ENCODE data around the gene DDX60. TPM values are rescaled to one million over a fixed set of nuclear protein-coding genes. Genes with fewer than 3 reads are reported as not detected.

Gene DDX60
- total RNA-seq, 2 donors from 2014 or later = 12.3 to 15.2 TPM

- no peak overlapping the region for H3K4me3 Mint-ChIP-seq
- H3K4me1 Mint-ChIP-seq (ENCODE audit: low read depth in 2 of 2) = no peaks in the 10 kb centered on the region
- H3K27ac Mint-ChIP-seq = no peak overlapping the region
- H3K27me3 Mint-ChIP-seq = no peaks in the 10 kb centered on the region
- no peak for ATAC-seq
- H3K36me3 Mint-ChIP-seq = peaks cover 31% of the 10 kb centered on the region
- DNase-seq (ENCODE audit: low spot score) = no peak
- no peaks in the 10 kb centered on the region for H3K9me3 Mint-ChIP-seq
Observed at GRCh38 chr4:168274871-168275270, 43.7 kb downstream of the DDX60 start.

GRCh38 chr4:168273838-168274237 lies 44.7 kb downstream of the DDX60 start:
- H3K27me3 Mint-ChIP-seq = no peaks in the 10 kb centered on the region
- ATAC-seq = no peak
- H3K27ac Mint-ChIP-seq = no peak overlapping the region
- no peaks in the 10 kb centered on the region for H3K4me1 Mint-ChIP-seq (ENCODE audit: low read depth in 2 of 2)
- peaks cover 36% of the 10 kb centered on the region for H3K36me3 Mint-ChIP-seq
- no peak overlapping the region for H3K4me3 Mint-ChIP-seq
- H3K9me3 Mint-ChIP-seq = no peaks in the 10 kb centered on the region
- DNase-seq (ENCODE audit: low spot score) = no peak

- no peak overlapping the region for H3K27ac Mint-ChIP-seq
Observed at GRCh38 chr4:168272488-168272887, 46.1 kb downstream of the DDX60 start.

GRCh38 chr4:168269896-168270295 lies 48.7 kb downstream of the DDX60 start:
- Mint-ChIP-seq H3K4me3 (no peak overlapping the region), H3K9me3 (no peaks in the 10 kb centered on the region), H3K36me3 (peaks cover 27% of the 10 kb centered on the region), H3K4me1 (ENCODE audit: low read depth in 2 of 2) (no peaks in the 10 kb centered on the region), H3K27ac (no peak overlapping the region), H3K27me3 (no peaks in the 10 kb centered on the region)
- DNase-seq (ENCODE audit: low spot score) = no peak
- ATAC-seq = no peak

More at GRCh38 chr4:168272488-168272887, 46.1 kb downstream of the DDX60 start:
- H3K36me3 Mint-ChIP-seq = peaks cover 29% of the 10 kb centered on the region
- H3K27me3 Mint-ChIP-seq = no peaks in the 10 kb centered on the region
- H3K4me3 Mint-ChIP-seq = no peak overlapping the region
- H3K9me3 Mint-ChIP-seq = no peaks in the 10 kb centered on the region
- DNase-seq (ENCODE audit: low spot score) (no peak), ATAC-seq (no peak)
- no peaks in the 10 kb centered on the region for H3K4me1 Mint-ChIP-seq (ENCODE audit: low read depth in 2 of 2)

GRCh38 chr4:168265327-168265726 lies 53.2 kb downstream of the DDX60 start:
- Mint-ChIP-seq H3K27ac (no peak overlapping the region), H3K4me1 (ENCODE audit: low read depth in 2 of 2) (no peaks in the 10 kb centered on the region), H3K36me3 (peaks cover 30% of the 10 kb centered on the region), H3K27me3 (no peaks in the 10 kb centered on the region), H3K9me3 (no peaks in the 10 kb centered on the region), H3K4me3 (no peak overlapping the region)
- DNase-seq (ENCODE audit: low spot score) = no peak
- ATAC-seq = no peak

GRCh38 chr4:168264903-168265302 lies 53.6 kb downstream of the DDX60 start:
- H3K36me3 Mint-ChIP-seq = peaks cover 29% of the 10 kb centered on the region
- ATAC-seq = no peak

GRCh38 chr4:168263039-168263438 lies 55.5 kb downstream of the DDX60 start:
- DNase-seq (ENCODE audit: low spot score) = no peak
- Mint-ChIP-seq H3K36me3 (peaks cover 17% of the 10 kb centered on the region), H3K9me3 (no peaks in the 10 kb centered on the region), H3K27ac (no peak overlapping the region), H3K4me3 (no peak overlapping the region), H3K4me1 (ENCODE audit: low read depth in 2 of 2) (no peaks in the 10 kb centered on the region), H3K27me3 (no peaks in the 10 kb centered on the region)
- no peak for ATAC-seq

More at GRCh38 chr4:168264903-168265302, 53.6 kb downstream of the DDX60 start:
- DNase-seq (ENCODE audit: low spot score) = no peak
- H3K27me3 Mint-ChIP-seq = no peaks in the 10 kb centered on the region
- no peaks in the 10 kb centered on the region for H3K4me1 Mint-ChIP-seq (ENCODE audit: low read depth in 2 of 2)
- no peak overlapping the region for H3K27ac Mint-ChIP-seq
- H3K9me3 Mint-ChIP-seq = no peaks in the 10 kb centered on the region
- no peak overlapping the region for H3K4me3 Mint-ChIP-seq

GRCh38 chr4:168259096-168259495 lies 59.5 kb downstream of the DDX60 start:
- ATAC-seq (no peak), DNase-seq (ENCODE audit: low spot score) (no peak)
- Mint-ChIP-seq H3K36me3 (peaks cover 12% of the 10 kb centered on the region), H3K9me3 (no peaks in the 10 kb centered on the region), H3K4me1 (ENCODE audit: low read depth in 2 of 2) (peaks cover 0 to 2% of the 10 kb centered on the region in 2 donors), H3K27me3 (no peaks in the 10 kb centered on the region), H3K27ac (no peak overlapping the region), H3K4me3 (no peak overlapping the region)

- no peaks in the 10 kb centered on the region for H3K27me3 Mint-ChIP-seq
- ATAC-seq (no peak), DNase-seq (ENCODE audit: low spot score) (no peak)
- peaks cover 0 to 2% of the 10 kb centered on the region in 2 donors for H3K4me1 Mint-ChIP-seq (ENCODE audit: low read depth in 2 of 2)
- H3K27ac Mint-ChIP-seq = no peak overlapping the region
- peaks cover 22% of the 10 kb centered on the region for H3K36me3 Mint-ChIP-seq
- no peak overlapping the region for H3K4me3 Mint-ChIP-seq
- no peaks in the 10 kb centered on the region for H3K9me3 Mint-ChIP-seq
Observed at GRCh38 chr4:168257768-168258167, 60.8 kb downstream of the DDX60 start.

GRCh38 chr4:168248176-168248710 lies 70.3 kb downstream of the DDX60 start:
- H3K4me3 Mint-ChIP-seq = no peak overlapping the region

GRCh38 chr4:168247603-168248002 lies 70.9 kb downstream of the DDX60 start:
- H3K27ac Mint-ChIP-seq = no peak overlapping the region
- ATAC-seq (no peak), DNase-seq (ENCODE audit: low spot score) (no peak)
- no peak overlapping the region for H3K4me3 Mint-ChIP-seq
- H3K4me1 Mint-ChIP-seq (ENCODE audit: low read depth in 2 of 2) = peaks cover 0 to 2% of the 10 kb centered on the region in 2 donors
- H3K9me3 Mint-ChIP-seq = peaks cover 3% of the 10 kb centered on the region
- H3K27me3 Mint-ChIP-seq = no peaks in the 10 kb centered on the region
- H3K36me3 Mint-ChIP-seq = peaks cover 31% of the 10 kb centered on the region

More at GRCh38 chr4:168248176-168248710, 70.3 kb downstream of the DDX60 start:
- no peak for ATAC-seq
- Mint-ChIP-seq H3K4me1 (ENCODE audit: low read depth in 2 of 2) (peaks cover 0 to 2% of the 10 kb centered on the region in 2 donors), H3K27ac (no peak overlapping the region), H3K27me3 (no peaks in the 10 kb centered on the region), H3K36me3 (peaks cover 27% of the 10 kb centered on the region), H3K9me3 (peaks cover 3% of the 10 kb centered on the region)
- no peak for DNase-seq (ENCODE audit: low spot score)

- Mint-ChIP-seq H3K9me3 (peaks cover 3% of the 10 kb centered on the region), H3K4me3 (no peak overlapping the region), H3K27me3 (no peaks in the 10 kb centered on the region), H3K27ac (no peak overlapping the region), H3K36me3 (peaks cover 32% of the 10 kb centered on the region), H3K4me1 (ENCODE audit: low read depth in 2 of 2) (peaks cover 12 to 17% of the 10 kb centered on the region in 2 donors)
- ATAC-seq (no peak), DNase-seq (ENCODE audit: low spot score) (no peak)
Observed at GRCh38 chr4:168241953-168242352, 76.6 kb downstream of the DDX60 start.

- H3K4me3 Mint-ChIP-seq = no peak overlapping the region
Observed at GRCh38 chr4:168240821-168241220, 77.7 kb downstream of the DDX60 start.

GRCh38 chr4:168221301-168221700 lies 97.3 kb downstream of the DDX60 start:
- Mint-ChIP-seq H3K27me3 (no peaks in the 10 kb centered on the region), H3K36me3 (peaks cover 37% of the 10 kb centered on the region), H3K9me3 (no peaks in the 10 kb centered on the region), H3K4me3 (no peak overlapping the region), H3K27ac (no peak overlapping the region), H3K4me1 (ENCODE audit: low read depth in 2 of 2) (peaks cover 0 to 5% of the 10 kb centered on the region in 2 donors)
- ATAC-seq = no peak
- no peak for DNase-seq (ENCODE audit: low spot score)

More at GRCh38 chr4:168240821-168241220, 77.7 kb downstream of the DDX60 start:
- Mint-ChIP-seq H3K36me3 (peaks cover 29% of the 10 kb centered on the region), H3K27me3 (no peaks in the 10 kb centered on the region), H3K27ac (no peak overlapping the region), H3K9me3 (peaks cover 3% of the 10 kb centered on the region), H3K4me1 (ENCODE audit: low read depth in 2 of 2) (peaks cover 12 to 17% of the 10 kb centered on the region in 2 donors)
- DNase-seq (ENCODE audit: low spot score) = no peak
- ATAC-seq = no peak

GRCh38 chr4:168220893-168221292 lies 97.7 kb downstream of the DDX60 start:
- no peak for ATAC-seq
- peaks cover 37% of the 10 kb centered on the region for H3K36me3 Mint-ChIP-seq
- H3K4me1 Mint-ChIP-seq (ENCODE audit: low read depth in 2 of 2) = peaks cover 0 to 5% of the 10 kb centered on the region in 2 donors
- H3K4me3 Mint-ChIP-seq = no peak overlapping the region
- H3K27me3 Mint-ChIP-seq = no peaks in the 10 kb centered on the region
- no peak overlapping the region for H3K27ac Mint-ChIP-seq
- H3K9me3 Mint-ChIP-seq = no peaks in the 10 kb centered on the region
- DNase-seq (ENCODE audit: low spot score) = no peak

All from natural killer cell treated with Interleukin-12 subunit alpha and Interleukin-12 subunit beta and Interleukin-15 and Interleukin-18, amount 100 ng/mL, for 72 hours (primary cell).